ENCODE data around the gene ANKRD36C. TPM values are rescaled to one million over a fixed set of nuclear protein-coding genes. Genes with fewer than 3 reads are reported as not detected.
"Not testable (repeated sequence)": the region's sequence is repeated elsewhere in the genome, so short reads cannot be mapped to it uniquely, and the experiment has no call there.

The ANKRD36C gene
- total RNA-seq, 1 donor from 2014 or later, result 12.8 TPM

- not testable (repeated sequence) for H3K4me3 ChIP-seq (ENCODE audit: low read depth, low read length); DNase-seq (ENCODE audit: low read depth)
Observed at GRCh38 chr2:95911431-95911830, 80.2 kb downstream of the ANKRD36C start.

DNA sequence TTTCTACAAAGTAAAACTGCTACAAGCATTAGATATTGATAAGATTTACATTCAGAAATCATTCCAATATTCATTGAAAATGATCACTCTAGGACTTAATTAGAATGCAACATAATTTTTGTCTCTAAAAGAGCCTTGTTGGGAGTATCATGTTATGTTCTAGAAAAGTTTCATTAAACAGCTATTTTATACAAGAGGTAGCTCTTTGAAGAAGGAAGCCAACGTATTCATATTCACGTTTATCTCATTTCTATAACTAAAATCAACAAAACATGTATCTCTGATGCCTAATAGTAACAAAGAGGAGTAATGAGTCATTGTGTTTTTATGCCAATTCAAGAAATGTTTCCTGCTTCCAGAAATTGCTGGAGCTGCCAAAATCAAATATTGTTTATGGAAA is 97.2 kb downstream of the ANKRD36C start:
- DNase-seq (ENCODE audit: low read depth); H3K4me3 ChIP-seq (ENCODE audit: low read depth, low read length): not testable (repeated sequence)

GRCh38 chr2:95867929-95868328 is 123.7 kb downstream of the ANKRD36C start:
- H3K4me3 ChIP-seq (ENCODE audit: low read depth, low read length); DNase-seq (ENCODE audit: low read depth): not testable (repeated sequence)

- H3K4me3 ChIP-seq (ENCODE audit: low read depth, low read length); DNase-seq (ENCODE audit: low read depth): not testable (repeated sequence)
Observed at GRCh38 chr2:95867047-95867677, 124.5 kb downstream of the ANKRD36C start.

DNA sequence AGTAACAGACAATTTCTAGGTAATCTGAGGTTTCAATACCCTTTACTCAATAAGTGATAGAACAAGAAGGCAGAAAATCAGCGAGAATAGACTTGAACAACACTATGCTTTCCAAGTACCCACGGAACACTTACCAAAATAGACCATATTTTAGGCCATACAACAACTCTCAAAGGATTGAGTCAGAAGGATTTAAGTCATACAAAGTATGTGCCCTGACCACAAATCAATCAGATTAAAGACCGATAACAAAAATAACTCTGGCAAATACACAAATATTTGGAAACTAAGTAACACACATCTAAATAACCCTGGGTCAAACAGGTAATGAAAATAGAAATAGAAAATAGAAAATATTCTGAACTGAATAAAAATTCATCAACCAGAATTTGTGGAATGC is 129.5 kb downstream of the ANKRD36C start:
- not testable (repeated sequence) for DNase-seq (ENCODE audit: low read depth)

DNA sequence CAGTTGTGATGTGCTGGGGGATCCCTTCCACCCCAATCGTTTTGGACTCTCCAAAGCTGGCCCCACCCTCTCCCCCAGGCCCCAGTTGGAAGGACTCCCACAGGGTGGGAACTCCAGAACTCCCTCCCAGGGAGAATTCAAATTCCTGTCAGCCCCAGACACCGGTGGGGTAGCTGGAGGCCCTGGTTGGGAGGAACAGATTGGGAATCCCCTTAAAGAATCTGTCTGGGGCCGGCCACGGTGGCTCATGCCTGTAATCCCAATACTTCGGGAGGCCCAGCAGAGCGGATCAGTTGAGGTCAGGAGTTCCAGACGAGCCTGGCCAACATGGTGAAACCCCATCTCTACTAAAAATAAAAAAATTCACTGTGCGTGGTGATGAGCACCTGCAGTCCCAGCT is 155.5 kb downstream of the ANKRD36C start:
- no peak for DNase-seq (ENCODE audit: low read depth)
- no peak overlapping the region for H3K4me3 ChIP-seq (ENCODE audit: low read depth, low read length)
- no peak for TF ChIP-seq CTCF (conservative IDR thresholded peaks at IDR 0.05; ENCODE audit: low read depth, low read length)

More for the DNA sequence above, 129.5 kb downstream of the ANKRD36C start:
- not testable (repeated sequence) for H3K4me3 ChIP-seq (ENCODE audit: low read depth, low read length)

DNA sequence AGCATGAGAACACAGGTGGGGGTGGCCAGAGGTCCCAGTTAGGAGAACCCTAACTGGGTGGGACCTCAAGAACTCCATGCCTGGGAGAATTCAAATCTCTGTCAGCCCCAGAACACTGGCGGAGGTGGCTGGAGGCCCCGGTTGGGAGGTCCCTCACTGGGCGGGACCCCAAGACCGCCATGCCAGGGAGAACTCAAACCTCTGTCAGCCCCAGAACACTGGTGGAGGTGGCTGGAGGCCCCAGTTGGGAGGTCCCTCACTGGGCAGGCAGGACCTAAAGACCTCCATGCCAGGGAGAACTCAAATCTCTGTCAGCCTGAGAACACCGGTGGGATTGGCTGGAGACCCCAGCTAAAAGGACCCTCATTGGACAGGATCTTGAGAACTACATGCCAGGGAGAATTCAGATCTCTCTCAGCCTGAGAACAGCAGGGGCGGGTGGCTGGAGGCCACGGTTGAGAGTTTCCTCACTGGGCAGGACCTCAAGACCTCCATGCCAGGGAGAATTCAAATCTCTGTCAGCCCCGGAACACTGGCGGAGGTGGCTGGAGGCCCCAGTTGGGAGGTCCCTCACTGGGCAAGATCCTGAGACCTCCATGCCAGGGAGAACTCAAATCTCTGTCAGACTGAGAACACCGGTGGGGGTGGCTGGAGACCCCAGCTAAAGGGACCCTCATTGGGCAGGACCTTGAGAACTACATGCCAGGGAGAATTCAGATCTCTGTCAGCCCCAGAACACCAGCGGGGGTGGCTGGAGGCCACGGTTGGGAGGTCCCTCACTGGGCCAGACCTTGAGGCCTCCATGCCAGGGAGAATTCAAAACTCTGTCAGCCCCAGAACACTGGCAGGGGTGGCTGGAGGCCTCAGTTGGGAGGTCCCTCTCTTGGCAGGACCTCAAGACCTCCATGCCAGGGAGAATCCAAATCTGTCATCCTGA is 157.3 kb downstream of the ANKRD36C start:
- DNase-seq (ENCODE audit: low read depth); H3K4me3 ChIP-seq (ENCODE audit: low read depth, low read length): not testable (repeated sequence)

- not testable (repeated sequence) for H3K4me3 ChIP-seq (ENCODE audit: low read depth, low read length); DNase-seq (ENCODE audit: low read depth)
Observed at GRCh38 chr2:95824218-95824617, 167.4 kb downstream of the ANKRD36C start.

GRCh38 chr2:95817521-95817920 is 174.1 kb downstream of the ANKRD36C start:
- not testable (repeated sequence) for H3K4me3 ChIP-seq (ENCODE audit: low read depth, low read length); DNase-seq (ENCODE audit: low read depth)

DNA sequence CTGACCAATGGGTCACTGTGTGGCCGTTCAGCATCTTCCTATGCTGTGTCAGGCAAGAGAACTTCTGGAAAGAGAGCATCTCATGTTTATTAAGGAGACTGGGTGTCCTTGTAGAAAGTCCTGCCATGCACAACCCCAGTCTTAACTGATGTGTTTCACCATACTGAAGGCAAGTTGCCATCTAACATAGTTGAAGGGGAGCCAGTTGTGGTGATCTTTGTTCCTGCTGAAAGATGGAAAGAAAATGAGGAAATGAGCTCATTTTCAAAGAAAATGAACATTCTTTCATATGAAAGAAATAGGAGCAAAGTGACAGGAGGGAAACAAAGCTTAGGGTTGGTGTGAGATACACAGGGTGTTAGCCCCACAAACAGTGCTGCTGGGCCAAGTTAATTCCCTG is 178.3 kb downstream of the ANKRD36C start:
- not testable (repeated sequence) for H3K4me3 ChIP-seq (ENCODE audit: low read depth, low read length); DNase-seq (ENCODE audit: low read depth)

DNA sequence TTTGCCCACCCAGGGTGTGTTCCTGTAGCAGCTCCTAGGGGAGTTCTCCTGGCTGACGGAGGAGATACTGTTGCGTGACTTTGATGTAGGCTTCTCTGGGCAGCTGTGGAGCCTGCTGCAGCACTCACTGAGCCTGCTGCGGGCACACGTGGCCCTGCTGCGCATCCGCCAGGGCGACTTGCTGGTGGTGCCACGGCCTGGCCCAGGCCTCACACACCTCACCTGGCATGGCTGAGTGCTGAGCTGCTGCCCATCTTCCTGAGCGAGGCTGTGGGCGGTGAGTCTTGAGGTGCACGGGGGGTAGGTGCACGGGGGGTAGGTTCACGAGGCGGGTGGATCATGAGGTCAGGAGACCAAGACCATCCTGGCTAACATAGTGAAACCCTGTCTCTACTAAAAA is 191.7 kb downstream of the ANKRD36C start:
- DNase-seq (ENCODE audit: low read depth), result no peak
- no peak for TF ChIP-seq CTCF (conservative IDR thresholded peaks at IDR 0.05; ENCODE audit: low read depth, low read length)
- H3K4me3 ChIP-seq (ENCODE audit: low read depth, low read length), result no peak overlapping the region

DNA sequence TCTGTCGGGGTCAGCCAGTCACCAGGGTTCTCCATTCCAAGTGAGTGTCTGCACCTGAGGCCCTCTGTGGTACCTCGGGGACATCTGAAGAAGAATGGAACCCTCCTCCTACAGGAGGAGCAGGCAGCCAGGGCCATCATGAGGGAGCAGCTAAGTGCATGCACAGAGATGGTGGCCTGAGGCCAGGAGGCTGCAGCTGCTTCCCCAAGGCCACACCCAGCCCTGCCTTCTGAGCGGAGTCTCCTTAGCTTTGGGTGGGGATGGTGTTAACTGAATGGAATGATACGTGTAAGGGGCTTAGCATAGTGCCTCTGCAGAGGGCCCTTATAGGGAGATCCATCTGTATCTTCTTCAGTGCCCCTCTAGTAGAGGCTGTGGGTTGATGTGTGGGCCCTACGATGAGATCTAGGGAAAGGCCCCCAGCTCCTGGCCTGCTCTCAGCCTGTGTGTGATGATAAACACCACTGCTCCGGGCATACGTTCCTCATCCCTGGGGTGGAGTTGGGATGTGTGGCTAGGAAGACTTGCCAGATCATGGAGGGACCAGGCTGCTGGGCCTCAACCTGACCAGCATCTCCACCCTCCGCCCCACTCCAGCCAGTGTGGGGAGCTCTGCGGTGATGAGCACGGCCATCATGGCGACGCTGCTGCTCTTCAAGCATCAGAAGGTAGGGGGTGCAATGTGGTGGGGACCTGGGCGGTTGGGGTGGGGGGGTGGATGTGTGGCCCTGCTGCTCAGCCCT is 192.3 kb downstream of the ANKRD36C start:
- not testable (repeated sequence) for DNase-seq (ENCODE audit: low read depth)

GRCh38 chr2:95796249-95797099 is 195.2 kb downstream of the ANKRD36C start:
- not testable (repeated sequence) for DNase-seq (ENCODE audit: low read depth); H3K4me3 ChIP-seq (ENCODE audit: low read depth, low read length)

More for the DNA sequence above, 192.3 kb downstream of the ANKRD36C start:
- H3K4me3 ChIP-seq (ENCODE audit: low read depth, low read length), result not testable (repeated sequence)

DNA sequence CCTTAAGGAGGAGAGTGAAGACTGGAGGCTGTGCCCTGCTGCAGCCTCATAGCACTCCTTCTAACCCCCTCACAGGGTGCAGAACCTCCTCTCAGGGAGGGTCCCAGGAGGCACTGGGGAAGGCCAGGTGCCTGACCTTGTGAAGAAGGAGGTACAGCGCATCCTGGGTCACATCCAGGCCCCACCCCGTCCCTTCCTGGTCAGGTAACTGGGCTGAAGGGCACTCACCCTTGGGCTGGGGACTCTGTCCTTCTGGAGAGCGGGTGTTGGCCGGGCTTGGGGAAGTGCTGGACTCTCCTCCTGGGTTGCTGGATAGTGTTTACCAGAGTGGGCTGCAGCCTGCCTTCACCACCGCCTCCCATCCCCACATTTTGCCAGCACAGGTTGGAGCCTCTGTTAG is 197.7 kb downstream of the ANKRD36C start:
- H3K4me3 ChIP-seq (ENCODE audit: low read depth, low read length); DNase-seq (ENCODE audit: low read depth): not testable (repeated sequence)

DNA sequence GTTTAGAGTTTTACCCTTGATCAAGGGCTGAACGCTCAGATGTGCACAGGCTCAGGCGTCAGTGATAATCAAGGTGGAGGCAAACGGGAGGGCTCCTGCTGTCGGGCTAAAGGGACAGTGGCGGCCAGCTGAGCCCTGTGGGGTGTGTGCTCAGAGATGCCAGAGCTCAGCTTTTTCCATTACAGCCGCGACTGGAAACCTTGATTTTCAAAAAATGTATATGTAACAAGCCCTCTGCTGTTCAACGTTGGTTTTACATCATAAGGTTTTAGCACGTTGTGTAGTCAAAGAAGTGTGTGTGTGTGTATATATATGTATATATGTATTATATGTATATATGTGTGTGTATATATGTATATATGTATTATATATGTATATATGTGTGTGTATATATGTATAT is 201.4 kb downstream of the ANKRD36C start:
- not testable (repeated sequence) for H3K4me3 ChIP-seq (ENCODE audit: low read depth, low read length); DNase-seq (ENCODE audit: low read depth)

DNA sequence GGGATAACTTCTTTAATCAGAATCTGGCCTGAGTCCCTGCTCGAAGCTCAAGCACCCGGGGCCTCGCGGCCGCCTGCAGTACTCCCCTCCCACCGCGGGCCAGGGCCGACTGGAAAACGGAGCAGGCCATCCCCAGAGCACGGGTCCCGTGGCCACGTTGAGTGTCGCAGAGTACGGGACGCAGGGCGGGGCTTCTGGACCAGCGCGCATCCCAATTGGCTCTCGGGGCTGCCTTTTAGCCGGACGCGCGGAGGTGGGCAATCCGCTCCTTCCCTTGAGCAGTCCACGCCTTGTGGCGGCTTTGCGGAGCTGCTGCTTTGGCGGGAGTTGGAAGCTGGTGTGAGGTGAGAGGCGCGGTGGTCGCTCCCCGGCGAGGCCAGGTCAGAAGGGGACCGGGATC is 202.2 kb downstream of the ANKRD36C start:
- DNase-seq (ENCODE audit: low read depth), result not testable (repeated sequence)

More for the DNA sequence above, 202.2 kb downstream of the ANKRD36C start:
- H3K4me3 ChIP-seq (ENCODE audit: low read depth, low read length), result not testable (repeated sequence)

Measured in epithelial cell of proximal tubule (primary cell).